Stimulated activated effector memory CD8-positive, alpha-beta T cell treated with anti-CD3 and anti-CD28 coated beads, Interleukin-12 subunit alpha, Interleukin-12 subunit beta, amount 100 ng/mL, for 72 hours (primary cell): ENCODE data around the gene B4GALT5.
"Not testable (repeated sequence)": the region's sequence is repeated elsewhere in the genome, so short reads cannot be mapped to it uniquely, and the experiment has no call there.

ENCODE experiments used
- ATAC-seq: fragments of 150-1000 bp; cut with Tn5 transposase; 2 replicates; pipeline ENCODE4 v1.10.0; 2021
- DNase-seq, 2 donors: peaks; one replicate each; pipeline ENCODE4 v3.0.0; 2021 to 2022; ENCODE audit warnings: low spot score in 2 of 2
- H3K27ac Mint-ChIP-seq: one replicate; pipeline ENCODE4 v1.8.0; 2022; ENCODE audit warnings: mild to moderate bottlenecking, mixed read lengths
- H3K36me3 Mint-ChIP-seq: one replicate; pipeline ENCODE4 v1.8.0; 2022; ENCODE audit warnings: mild to moderate bottlenecking, mixed read lengths
- H3K4me1 Mint-ChIP-seq: one replicate; pipeline ENCODE4 v1.8.0; 2022; ENCODE audit warnings: mixed read lengths
- H3K4me3 Mint-ChIP-seq: one replicate; pipeline ENCODE4 v1.8.0; 2022; ENCODE audit warnings: mild to moderate bottlenecking, mixed read lengths
- H3K9me3 Mint-ChIP-seq: one replicate; pipeline ENCODE4 v1.8.0; 2022; ENCODE audit warnings: mixed read lengths

Gene B4GALT5, protein sequence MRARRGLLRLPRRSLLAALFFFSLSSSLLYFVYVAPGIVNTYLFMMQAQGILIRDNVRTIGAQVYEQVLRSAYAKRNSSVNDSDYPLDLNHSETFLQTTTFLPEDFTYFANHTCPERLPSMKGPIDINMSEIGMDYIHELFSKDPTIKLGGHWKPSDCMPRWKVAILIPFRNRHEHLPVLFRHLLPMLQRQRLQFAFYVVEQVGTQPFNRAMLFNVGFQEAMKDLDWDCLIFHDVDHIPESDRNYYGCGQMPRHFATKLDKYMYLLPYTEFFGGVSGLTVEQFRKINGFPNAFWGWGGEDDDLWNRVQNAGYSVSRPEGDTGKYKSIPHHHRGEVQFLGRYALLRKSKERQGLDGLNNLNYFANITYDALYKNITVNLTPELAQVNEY

DNA sequence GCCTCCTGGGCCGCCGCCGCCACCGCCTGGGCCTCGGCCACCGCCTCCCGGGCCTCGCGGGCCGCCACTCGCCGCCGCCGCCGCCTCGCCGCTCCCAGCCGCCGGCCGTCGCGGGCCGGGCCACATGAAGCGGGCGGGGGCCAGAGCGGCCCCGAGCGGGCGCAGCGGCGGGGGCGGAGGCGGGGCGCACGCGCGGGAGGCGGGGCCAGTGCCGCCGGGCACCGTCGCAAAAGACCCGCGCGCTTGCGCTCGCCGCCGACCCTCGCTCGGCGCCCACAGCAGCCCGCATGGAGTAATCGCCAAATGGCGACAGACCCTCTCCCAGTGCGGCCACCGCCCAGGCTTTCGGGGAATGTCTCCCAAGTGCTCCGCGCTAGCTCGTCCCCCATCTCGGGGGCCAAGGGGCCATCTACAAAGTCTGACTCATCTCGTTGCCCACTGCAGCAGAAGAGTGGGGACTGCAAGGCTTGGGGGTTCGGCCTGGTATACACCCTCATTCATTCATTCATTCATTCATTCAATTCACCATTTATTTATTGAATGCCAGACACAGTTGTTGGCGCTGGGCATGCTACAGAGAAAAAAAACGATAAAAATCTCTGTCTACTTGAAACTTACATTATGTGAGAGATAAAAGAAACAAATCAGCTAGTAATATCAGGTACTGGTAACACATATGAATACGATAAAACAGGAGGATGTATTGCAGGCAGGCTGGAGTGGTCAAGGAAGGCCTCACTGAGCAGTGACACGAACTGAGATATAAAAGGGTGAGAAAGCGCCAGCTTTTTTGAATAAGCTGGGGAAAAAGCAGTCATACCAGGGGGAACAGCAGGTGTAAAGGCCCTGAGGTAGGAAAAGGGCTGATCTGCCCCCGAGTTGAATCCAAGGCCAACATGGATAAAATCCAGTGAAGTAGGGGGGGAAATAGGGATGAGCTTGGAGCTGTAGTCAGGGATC is at the start of gene B4GALT5:
Gene B4GALT5 (minus strand): TSS at position 126 of the 960 bp plus-strand sequence. CDS start 188 bp downstream, outside the sequence.
- Mint-ChIP-seq H3K4me3 (peak within 1 kb of the TSS; percentile 89), H3K36me3 (peaks cover 29% of the 10 kb centered on the region), H3K9me3 (no peaks in the 10 kb centered on the region), H3K4me1 (peaks cover 54% of the 10 kb centered on the region), H3K27ac (peak within 1 kb of the TSS; percentile 97)
- peak; percentile 86 for ATAC-seq
- DNase-seq = peak; percentile 67 to 87

DNA sequence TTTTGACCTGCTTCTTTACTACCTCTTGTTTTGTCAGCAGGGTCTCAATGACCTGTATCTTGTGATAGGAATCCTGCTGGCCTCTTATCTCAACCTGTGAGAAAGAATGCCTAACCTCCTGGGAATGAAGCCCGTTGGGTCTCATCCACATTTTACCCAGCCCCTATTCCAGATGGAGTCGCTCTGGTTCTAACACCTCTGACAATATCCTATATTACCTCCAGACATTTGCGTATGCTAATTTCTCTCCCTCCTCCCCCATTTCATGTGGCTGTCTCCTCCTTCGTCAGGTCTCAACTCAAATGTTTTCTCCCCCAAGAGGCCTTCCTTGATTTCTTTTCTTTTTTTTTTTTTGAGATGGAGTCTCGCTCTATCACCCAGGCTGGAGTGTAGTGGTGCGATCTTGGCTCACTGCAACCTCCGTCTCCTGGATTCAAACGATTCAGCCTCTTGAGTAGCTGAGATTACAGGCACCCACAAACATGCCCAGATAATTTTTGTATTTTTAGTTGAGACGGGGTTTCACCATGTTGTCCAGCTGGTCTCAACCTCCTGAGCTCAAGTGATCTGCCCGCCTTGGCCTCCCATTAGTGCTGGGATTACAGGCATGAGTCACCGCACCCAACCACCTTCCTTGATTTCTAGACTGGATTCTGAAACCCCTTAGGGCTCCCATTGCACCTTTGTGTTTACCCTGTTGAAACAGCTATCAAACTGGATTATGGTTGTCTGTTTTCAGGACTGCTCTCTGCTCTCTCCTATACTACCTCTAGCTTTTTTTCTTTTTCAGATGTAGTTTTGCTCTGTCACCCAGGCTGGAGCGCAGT is 49.5 kb upstream of the B4GALT5 start:
- Mint-ChIP-seq H3K36me3 (no peaks in the 10 kb centered on the region), H3K27ac (no peak overlapping the region), H3K9me3 (no peaks in the 10 kb centered on the region), H3K4me3 (no peak overlapping the region), H3K4me1 (peaks cover 13% of the 10 kb centered on the region)
- no peak for ATAC-seq
- no peak for DNase-seq

DNA sequence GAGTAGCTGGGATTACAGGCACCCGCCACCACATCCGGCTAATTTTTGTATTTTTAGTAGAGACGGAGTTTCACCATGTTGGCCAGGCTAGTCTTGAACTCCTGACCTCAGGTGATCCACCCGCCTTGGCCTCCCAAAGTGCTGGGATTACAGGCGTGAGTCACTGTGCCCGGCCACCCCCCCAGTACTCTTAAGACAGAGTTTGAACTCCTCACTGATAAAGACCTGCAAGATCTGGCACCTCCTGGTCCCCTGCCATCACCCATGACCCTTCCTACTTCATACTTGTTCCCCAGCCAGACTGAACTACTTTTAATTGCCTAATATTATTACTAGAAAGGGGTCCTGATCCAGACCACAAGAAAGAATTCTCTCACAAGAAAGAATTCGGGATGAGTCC is 48.2 kb upstream of the B4GALT5 start:
- H3K36me3 Mint-ChIP-seq, H3K27ac Mint-ChIP-seq, ATAC-seq, H3K4me3 Mint-ChIP-seq, H3K9me3 Mint-ChIP-seq, H3K4me1 Mint-ChIP-seq, DNase-seq: not testable (repeated sequence)

DNA sequence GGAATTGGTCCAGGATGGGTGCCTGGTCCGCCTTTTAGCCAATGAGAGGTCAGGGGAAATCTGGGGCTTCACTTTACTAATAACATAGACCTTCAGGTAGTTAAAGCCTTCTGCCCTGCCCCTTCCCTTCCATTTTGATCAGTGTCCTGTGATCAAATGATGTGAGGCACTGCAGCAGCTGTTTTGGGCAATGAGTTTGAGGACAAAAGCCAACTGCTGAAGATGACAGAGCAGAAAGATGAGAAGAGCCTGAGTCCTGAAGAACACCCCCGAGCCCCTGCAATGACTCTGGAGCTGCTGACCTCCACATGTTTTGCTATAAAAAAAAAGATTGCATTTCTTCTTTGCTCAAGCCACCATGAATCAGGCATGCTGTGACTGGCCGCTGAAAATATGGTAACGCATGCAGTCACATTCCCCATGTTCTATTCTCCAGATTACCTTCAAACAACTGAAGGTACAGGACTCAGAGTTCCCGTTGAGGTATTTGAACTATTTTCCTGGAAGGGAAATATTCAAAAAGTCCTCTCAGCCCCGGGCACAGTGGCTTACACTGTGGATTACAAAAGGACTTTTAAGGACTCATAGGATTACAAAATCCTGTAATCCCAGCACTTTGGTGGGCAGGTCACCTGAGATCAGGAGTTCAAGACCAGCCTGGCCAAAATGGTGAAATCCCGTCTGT is 45.7 kb upstream of the B4GALT5 start:
- ATAC-seq (no peak), DNase-seq (no peak)
- Mint-ChIP-seq H3K4me3 (no peak overlapping the region), H3K4me1 (peaks cover 5% of the 10 kb centered on the region), H3K9me3 (no peaks in the 10 kb centered on the region), H3K27ac (no peak overlapping the region), H3K36me3 (no peaks in the 10 kb centered on the region)

DNA sequence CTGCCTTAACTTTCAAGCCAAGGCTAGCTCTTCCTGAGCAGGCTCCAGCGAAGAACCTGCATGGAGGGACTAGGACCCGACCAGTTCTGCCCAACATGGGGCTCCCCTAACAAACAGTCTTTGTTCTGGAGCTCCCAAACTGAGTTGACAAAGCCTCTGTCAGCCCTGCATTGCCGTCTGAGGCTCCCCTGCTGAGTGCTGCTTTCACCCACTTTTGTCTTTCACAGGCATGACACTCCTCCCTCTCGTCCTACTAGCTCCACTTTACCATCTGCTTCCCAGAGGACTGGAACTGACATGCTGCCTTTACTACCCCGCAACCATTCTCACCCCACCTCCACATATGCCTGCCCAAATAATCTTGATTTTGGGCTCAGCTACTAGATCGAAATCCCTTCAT is 45.1 kb upstream of the B4GALT5 start:
- H3K36me3 Mint-ChIP-seq = no peaks in the 10 kb centered on the region
- DNase-seq = no peak
- peaks cover 5% of the 10 kb centered on the region for H3K4me1 Mint-ChIP-seq
- no peaks in the 10 kb centered on the region for H3K9me3 Mint-ChIP-seq
- H3K4me3 Mint-ChIP-seq = no peak overlapping the region
- no peak overlapping the region for H3K27ac Mint-ChIP-seq
- no peak for ATAC-seq

DNA sequence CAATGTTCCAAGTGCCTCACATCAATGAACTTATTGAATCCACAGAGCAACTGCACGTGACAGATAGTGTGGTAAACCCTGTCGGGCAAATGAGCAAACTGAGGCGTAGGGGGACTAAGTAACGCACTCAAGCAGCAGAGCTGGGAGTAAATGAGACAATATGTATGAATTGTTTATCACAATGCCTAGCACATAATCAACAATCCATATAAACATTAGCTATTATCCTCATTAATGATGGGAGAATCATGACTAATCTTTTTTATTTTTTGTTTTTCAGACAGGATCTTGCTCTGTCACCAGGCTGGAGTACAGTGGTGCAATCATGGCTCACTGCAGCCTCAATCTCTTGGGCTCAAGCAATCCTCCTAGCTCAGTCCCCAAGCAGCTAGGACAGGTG is 43.9 kb upstream of the B4GALT5 start:
- H3K36me3 Mint-ChIP-seq = no peaks in the 10 kb centered on the region
- peaks cover 5% of the 10 kb centered on the region for H3K4me1 Mint-ChIP-seq
- ATAC-seq (no peak), DNase-seq (no peak)
- H3K27ac Mint-ChIP-seq = no peak overlapping the region
- H3K9me3 Mint-ChIP-seq = no peaks in the 10 kb centered on the region
- no peak overlapping the region for H3K4me3 Mint-ChIP-seq

DNA sequence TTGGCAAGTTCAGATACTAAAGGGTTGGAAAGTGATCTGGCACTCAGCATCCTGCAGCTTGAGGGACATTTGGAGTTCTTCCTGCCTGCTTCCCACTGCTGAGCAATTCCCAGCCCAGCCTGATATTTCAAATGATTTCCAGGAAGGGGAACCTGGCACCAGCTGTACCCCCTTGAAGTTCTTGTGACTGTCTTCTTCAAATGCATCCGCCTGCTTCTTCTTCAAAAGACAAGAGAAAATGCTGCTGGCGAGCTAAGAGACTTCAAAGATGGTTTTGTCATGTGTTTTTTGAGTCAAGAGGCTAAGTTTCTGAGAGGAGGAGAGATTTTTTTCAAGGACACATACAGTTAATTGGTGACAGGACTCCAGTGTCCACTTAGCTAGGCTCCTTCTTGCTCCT is 42.6 kb upstream of the B4GALT5 start:
- Mint-ChIP-seq H3K9me3 (no peaks in the 10 kb centered on the region), H3K4me1 (peaks cover 6% of the 10 kb centered on the region), H3K27ac (no peak overlapping the region), H3K4me3 (no peak overlapping the region), H3K36me3 (no peaks in the 10 kb centered on the region)
- ATAC-seq = no peak
- no peak for DNase-seq

DNA sequence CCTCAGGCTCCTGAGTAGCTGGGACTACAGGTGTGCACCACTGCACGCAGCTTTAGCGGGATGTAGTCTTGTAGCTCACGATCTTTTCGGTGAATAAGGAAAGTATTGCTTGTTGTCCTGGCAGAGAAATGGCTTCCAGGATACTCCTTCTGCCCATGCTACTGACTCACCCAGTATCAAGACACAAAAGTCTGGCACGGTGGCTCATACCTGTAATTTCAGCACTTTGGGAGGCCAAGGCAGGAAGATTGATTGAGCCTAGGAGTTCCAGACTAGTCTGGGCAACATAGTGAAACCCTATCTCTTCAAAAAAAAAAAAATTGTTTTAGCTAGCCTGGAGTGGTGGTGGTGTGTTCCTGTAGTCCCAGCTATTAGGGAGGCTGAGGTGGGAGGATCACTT is 40.9 kb upstream of the B4GALT5 start:
- DNase-seq (no peak), ATAC-seq (no peak)
- peaks cover 15% of the 10 kb centered on the region for H3K4me1 Mint-ChIP-seq
- H3K36me3 Mint-ChIP-seq = no peaks in the 10 kb centered on the region
- H3K9me3 Mint-ChIP-seq = no peaks in the 10 kb centered on the region
- no peak overlapping the region for H3K4me3 Mint-ChIP-seq
- no peak overlapping the region for H3K27ac Mint-ChIP-seq

DNA sequence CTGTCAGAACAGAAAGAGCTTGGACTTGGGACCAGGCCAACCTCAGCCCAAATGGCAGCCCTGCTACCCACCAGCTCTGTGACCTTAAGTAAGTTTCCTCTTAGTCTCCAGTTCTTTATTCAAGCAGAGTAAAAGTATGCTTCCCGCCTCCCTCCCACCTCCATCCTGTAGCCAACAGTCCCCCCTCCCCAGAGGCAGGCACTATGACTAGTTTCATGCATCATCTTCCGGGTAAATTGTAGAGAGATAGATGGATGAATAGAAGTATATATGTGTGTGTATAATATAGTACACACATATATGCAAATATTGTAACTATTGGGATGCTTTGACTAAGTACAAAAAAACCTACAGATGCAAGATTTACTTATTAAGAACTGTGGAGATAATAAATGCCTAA is 39.5 kb upstream of the B4GALT5 start:
- ATAC-seq (no peak), DNase-seq (no peak)
- H3K9me3 Mint-ChIP-seq = no peaks in the 10 kb centered on the region
- H3K27ac Mint-ChIP-seq = no peak overlapping the region
- no peak overlapping the region for H3K4me3 Mint-ChIP-seq
- H3K36me3 Mint-ChIP-seq = no peaks in the 10 kb centered on the region
- peaks cover 10% of the 10 kb centered on the region for H3K4me1 Mint-ChIP-seq

DNA sequence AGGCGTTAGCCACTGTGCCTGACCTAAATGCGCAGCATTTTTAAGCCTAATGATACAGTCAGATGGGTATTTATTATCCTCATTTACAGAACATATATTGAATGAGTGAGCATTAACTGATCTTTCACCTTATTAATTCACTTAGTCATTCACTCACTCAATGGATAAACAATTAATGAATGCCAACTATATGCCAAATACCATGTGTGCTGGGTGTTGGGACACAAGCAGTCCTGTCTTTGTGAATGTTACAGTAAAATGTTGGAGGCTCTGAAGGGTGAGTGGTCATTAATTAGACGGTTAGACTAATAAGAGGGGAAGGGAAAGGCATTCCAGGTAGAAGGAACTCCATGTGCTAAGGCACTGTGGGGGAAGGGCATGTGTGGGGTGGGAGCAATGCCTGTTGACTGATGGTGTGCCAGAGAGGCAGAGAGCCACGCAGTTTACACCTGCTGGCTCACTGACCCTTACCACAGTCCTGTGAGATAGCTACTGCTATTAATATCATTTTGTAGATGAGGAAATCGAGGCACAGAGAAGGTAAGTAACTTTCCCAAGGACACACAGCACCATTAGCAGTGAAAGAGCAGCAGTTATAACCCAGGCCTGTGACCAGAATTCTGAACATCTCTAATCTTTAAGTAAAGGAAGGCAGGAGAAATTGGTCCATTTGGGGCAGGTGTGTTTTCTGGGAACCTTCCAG is 38.7 kb upstream of the B4GALT5 start:
- H3K4me1 Mint-ChIP-seq = peaks cover 10% of the 10 kb centered on the region
- no peaks in the 10 kb centered on the region for H3K36me3 Mint-ChIP-seq
- ATAC-seq = no peak
- no peak for DNase-seq
- no peaks in the 10 kb centered on the region for H3K9me3 Mint-ChIP-seq
- H3K27ac Mint-ChIP-seq = no peak overlapping the region
- no peak overlapping the region for H3K4me3 Mint-ChIP-seq

DNA sequence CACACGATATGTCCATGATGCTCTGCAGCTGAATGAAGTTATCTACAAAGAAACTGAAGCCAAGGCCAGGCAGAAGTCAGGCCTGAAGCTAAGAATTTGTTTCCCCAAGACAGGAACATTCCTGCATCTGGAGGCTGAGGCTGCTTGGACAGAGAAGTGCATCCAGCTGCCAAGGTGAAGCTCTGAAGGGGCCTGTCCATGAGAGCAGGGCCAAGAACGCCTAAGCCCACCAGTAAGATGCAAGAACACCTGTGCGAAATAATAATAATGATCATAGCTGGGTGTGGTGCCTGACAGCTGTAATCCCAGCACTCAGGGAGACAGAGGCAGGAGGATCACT is 37.7 kb upstream of the B4GALT5 start:
- ATAC-seq = no peak
- no peaks in the 10 kb centered on the region for H3K9me3 Mint-ChIP-seq

DNA sequence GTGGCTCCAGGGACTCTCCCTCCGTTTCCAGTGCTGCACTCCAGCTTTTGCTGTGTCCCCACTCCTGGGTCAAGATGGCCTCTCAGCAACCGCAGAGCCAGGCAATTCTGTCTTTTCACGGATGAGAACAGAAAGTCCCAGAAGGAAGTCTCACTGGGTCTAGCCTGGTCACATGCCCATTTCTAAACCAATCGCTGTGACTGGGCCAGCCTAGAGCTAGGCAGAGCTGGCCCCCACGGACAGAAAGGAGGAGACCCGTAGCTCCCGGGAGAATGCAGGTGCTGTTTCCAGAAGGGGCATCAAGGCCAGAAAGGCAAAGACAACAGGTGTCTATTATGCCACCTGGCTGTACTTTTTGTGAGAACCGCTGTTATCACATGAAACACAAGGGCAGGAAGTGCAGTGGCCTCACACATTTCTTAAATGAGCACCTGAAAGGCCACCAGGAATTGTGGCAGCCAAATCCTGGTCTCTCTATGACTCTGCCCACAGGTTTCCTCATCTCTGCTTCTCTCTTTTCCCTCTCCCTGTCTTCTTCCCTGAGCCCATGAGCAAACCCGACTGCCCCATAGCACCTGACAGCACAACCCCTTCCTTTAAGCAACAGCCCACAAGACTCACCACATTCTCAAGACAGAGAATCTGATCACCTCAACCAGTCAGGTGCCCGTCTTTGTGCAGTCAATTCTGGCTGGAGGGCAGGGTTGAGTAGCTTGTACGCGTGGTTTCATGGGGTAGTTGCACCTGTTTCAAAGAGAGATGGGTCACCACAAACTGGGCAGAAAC is 37.1 kb upstream of the B4GALT5 start:
- H3K27ac Mint-ChIP-seq = peak overlapping the region; percentile 5
- no peaks in the 10 kb centered on the region for H3K9me3 Mint-ChIP-seq
- H3K36me3 Mint-ChIP-seq = no peaks in the 10 kb centered on the region
- DNase-seq (no peak), ATAC-seq (peak; percentile 79)
- H3K4me1 Mint-ChIP-seq = peaks cover 10% of the 10 kb centered on the region
- H3K4me3 Mint-ChIP-seq = no peak overlapping the region

More for the DNA sequence above, 37.7 kb upstream of the B4GALT5 start:
- peaks cover 10% of the 10 kb centered on the region for H3K4me1 Mint-ChIP-seq
- H3K27ac Mint-ChIP-seq = peak overlapping the region; percentile 5
- H3K36me3 Mint-ChIP-seq = no peaks in the 10 kb centered on the region
- no peak for DNase-seq
- H3K4me3 Mint-ChIP-seq = no peak overlapping the region

DNA sequence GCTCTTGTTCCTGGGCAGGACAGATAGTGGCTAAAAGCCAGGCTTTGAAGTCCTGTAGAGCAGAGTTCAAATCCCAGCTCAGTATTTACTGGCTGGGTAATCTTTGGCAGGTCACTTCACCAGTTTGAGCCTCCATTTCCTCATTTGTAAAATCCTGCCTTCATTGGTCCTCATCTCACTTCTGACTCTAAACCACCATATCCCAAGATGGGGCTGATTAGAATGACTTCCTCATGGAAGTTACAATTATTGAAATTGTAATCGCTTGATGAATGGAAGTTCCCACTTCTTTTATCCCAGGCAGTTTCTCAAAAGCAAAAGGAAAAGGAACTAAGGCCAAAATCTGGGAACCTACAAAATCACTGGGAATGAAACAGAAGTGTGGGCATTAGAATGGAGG is 35.9 kb upstream of the B4GALT5 start:
- H3K9me3 Mint-ChIP-seq = no peaks in the 10 kb centered on the region
- no peak overlapping the region for H3K4me3 Mint-ChIP-seq
- DNase-seq (no peak), ATAC-seq (no peak)
- H3K36me3 Mint-ChIP-seq = no peaks in the 10 kb centered on the region
- no peak overlapping the region for H3K27ac Mint-ChIP-seq
- H3K4me1 Mint-ChIP-seq = peaks cover 10% of the 10 kb centered on the region

DNA sequence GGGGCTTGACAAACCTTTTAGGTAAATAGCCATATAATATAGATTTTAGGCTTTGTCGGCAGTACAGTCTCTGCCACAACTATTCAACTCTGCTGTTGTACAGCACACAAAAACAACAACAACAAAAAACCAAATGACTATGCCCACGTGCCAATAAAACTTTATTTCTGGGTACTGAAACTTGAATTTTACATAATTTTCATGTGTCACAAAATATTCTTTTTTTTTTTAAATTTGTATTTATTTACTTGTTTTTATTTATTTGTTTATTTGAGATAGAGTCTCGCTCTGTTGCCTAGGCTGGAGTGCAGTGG is 34.8 kb upstream of the B4GALT5 start:
- H3K9me3 Mint-ChIP-seq = no peaks in the 10 kb centered on the region
- no peaks in the 10 kb centered on the region for H3K36me3 Mint-ChIP-seq
- H3K4me3 Mint-ChIP-seq = no peak overlapping the region
- no peak overlapping the region for H3K27ac Mint-ChIP-seq
- H3K4me1 Mint-ChIP-seq = peaks cover 10% of the 10 kb centered on the region
- no peak for ATAC-seq
- no peak for DNase-seq
